Prostate gland (tissue), 2 donors: Measurements from ENCODE around the gene AUTS2. TPM values are rescaled to one million over a fixed set of nuclear protein-coding genes. Genes with fewer than 3 reads are reported as not detected.

Experiments used
- DNase-seq: peaks from one replicate; pipeline ENCODE4 v3.0.0-alpha.2; 2019; ENCODE audit warnings: low spot score
- H3K27ac ChIP-seq, 2 donors: fragments of 200-600 bp; sonication (generic); 2 replicates each; pipeline ENCODE4 v1.5.1; 2017 to 2019
- H3K27me3 ChIP-seq: fragments of 200-600 bp; sonication (generic); replicated peaks from 2 replicates; pipeline ENCODE4 v1.5.1; 2019; ENCODE audit not compliant: insufficient read depth
- H3K36me3 ChIP-seq, 2 donors: fragments of 200-600 bp; sonication (generic); 1 replicate in 1 of 2; 2 replicates in 1 of 2; pipeline versions ENCODE4 v1.5.1 to v1.8.1; 2017 to 2019
- H3K4me1 ChIP-seq: fragments of 200-600 bp; sonication (generic); replicated peaks from 2 replicates; pipeline ENCODE4 v1.5.1; 2019
- H3K4me3 ChIP-seq, 2 donors: fragments of 200-600 bp; sonication (generic); 2 replicates each; pipeline ENCODE4 v1.5.1; 2017 to 2019
- H3K9me3 ChIP-seq: fragments of 200-600 bp; sonication (generic); 2 replicates; pipeline ENCODE4 v1.5.1; 2017
- CTCF ChIP-seq, 4 experiments: fragments of 200-600 bp in 2 of 4; fragments of 450-650 bp in 2 of 4; sonication (generic) in 2 of 4; IDR thresholded peaks; 1 replicate in 3 of 4; 2 replicates in 1 of 4; pipeline ENCODE4 v1.5.1; 2016 to 2019; ENCODE audit warnings: antibody characterized with exemption in 4 of 4, mild to moderate bottlenecking in 2 of 4, moderate library complexity in 2 of 4
- POLR2A ChIP-seq: fragments of 450-650 bp; IDR thresholded peaks from one replicate; pipeline ENCODE4 v1.6.1; 2016; ENCODE audit warnings: antibody characterized with exemption, mild to moderate bottlenecking
- POLR2AphosphoS5 ChIP-seq: sonication (generic); formaldehyde crosslinking; IDR thresholded peaks from one replicate; pipeline ENCODE4 v1.6.1; 2017; ENCODE audit warnings: antibody characterized with exemption
- WGBS: methylation state at CpG from one replicate; pipeline ENCODE4 v1.1.5; 2018; 5-methylcytosine and 5-hydroxymethylcytosine counted together
- intact Hi-C: fragments of 100-400 bp; cut with DNase I; formaldehyde crosslinking; loops from one replicate; pipeline ENCODE4 v1.14.2; 2022
- total RNA-seq, 2 donors: library from RNA; depleted of rRNA; stranded (reverse); fragments of >200 nt; gene quantifications; one replicate each; pipeline ENCODE4 v1.1.0, GENCODE V29; 2016

The AUTS2 gene
- total RNA-seq, 2 donors from 2014 or later, result 25.0 to 55.2 TPM

GRCh38 chr7:70336536-70336935 lies 738.3 kb downstream of the AUTS2 start:
- intact Hi-C loops, result no loop called here
- no peaks in the 10 kb centered on the region for H3K36me3 ChIP-seq
- H3K4me3 ChIP-seq, result no peak overlapping the region
- H3K27ac ChIP-seq, result no peak overlapping the region
- 94% methylated on average over 3 of the region's 3 CpGs for WGBS
- no peaks in the 10 kb centered on the region for H3K27me3 ChIP-seq
- DNase-seq, result no peak
- H3K9me3 ChIP-seq, result no peaks in the 10 kb centered on the region
- no peaks in the 10 kb centered on the region for H3K4me1 ChIP-seq
- TF ChIP-seq CTCF (IDR thresholded peaks at IDR 0.05) (no peak), POLR2AphosphoS5 (no peak), POLR2A (no peak)

- Histone ChIP-seq H3K4me1 (no peaks in the 10 kb centered on the region), H3K27ac (no peak overlapping the region), H3K27me3 (no peaks in the 10 kb centered on the region), H3K4me3 (no peak overlapping the region), H3K36me3 (no peaks in the 10 kb centered on the region), H3K9me3 (no peaks in the 10 kb centered on the region)
- no peak for DNase-seq
- WGBS, result 97% methylated on average over 1 of the region's 1 CpG
- intact Hi-C loops, result no loop called here
- TF ChIP-seq POLR2AphosphoS5 (no peak), CTCF (IDR thresholded peaks at IDR 0.05) (no peak), POLR2A (no peak)
Measured at GRCh38 chr7:70338015-70338414, 739.7 kb downstream of the AUTS2 start.

- Histone ChIP-seq H3K4me1 (no peaks in the 10 kb centered on the region), H3K27ac (no peak overlapping the region), H3K27me3 (no peaks in the 10 kb centered on the region), H3K4me3 (no peak overlapping the region), H3K36me3 (no peaks in the 10 kb centered on the region), H3K9me3 (no peaks in the 10 kb centered on the region)
- no peak for DNase-seq
- WGBS, result 89% methylated on average over 3 of the region's 3 CpGs
- TF ChIP-seq POLR2AphosphoS5 (no peak), CTCF (IDR thresholded peaks at IDR 0.05) (no peak), POLR2A (no peak)
- intact Hi-C loops, result no loop called here
Measured at GRCh38 chr7:70340236-70340635, 742.0 kb downstream of the AUTS2 start.

- 97% methylated on average over 2 of the region's 2 CpGs for WGBS
- Histone ChIP-seq H3K27ac (no peak overlapping the region), H3K4me3 (no peak overlapping the region), H3K27me3 (no peaks in the 10 kb centered on the region), H3K36me3 (no peaks in the 10 kb centered on the region), H3K9me3 (no peaks in the 10 kb centered on the region), H3K4me1 (no peaks in the 10 kb centered on the region)
- no peak for DNase-seq
- no peak for TF ChIP-seq POLR2AphosphoS5
- no peak for TF ChIP-seq CTCF (IDR thresholded peaks at IDR 0.05)
- TF ChIP-seq POLR2A, result no peak
- intact Hi-C loops, result no loop called here
Measured at GRCh38 chr7:70341446-70341845, 743.2 kb downstream of the AUTS2 start.

- no peaks in the 10 kb centered on the region for H3K9me3 ChIP-seq
- TF ChIP-seq CTCF (IDR thresholded peaks at IDR 0.05), result no peak
- TF ChIP-seq POLR2A, result no peak
- TF ChIP-seq POLR2AphosphoS5, result no peak
- no peak overlapping the region for H3K4me3 ChIP-seq
- WGBS, result 63% methylated on average over 2 of the region's 2 CpGs
- H3K27me3 ChIP-seq, result no peaks in the 10 kb centered on the region
- no peaks in the 10 kb centered on the region for H3K36me3 ChIP-seq
- DNase-seq, result no peak
- H3K4me1 ChIP-seq, result no peaks in the 10 kb centered on the region
- H3K27ac ChIP-seq, result no peak overlapping the region
- intact Hi-C loops, result no loop called here
Measured at GRCh38 chr7:70343519-70343918, 745.2 kb downstream of the AUTS2 start.
